Measurements from ENCODE around the gene TRAPPC4. TPM values are rescaled to one million over a fixed set of nuclear protein-coding genes. Genes with fewer than 3 reads are reported as not detected.
A peak's percentile ranks its signal among the peaks of the same experiment; 100 is the strongest.
"Not testable (repeated sequence)": the region's sequence is repeated elsewhere in the genome, so short reads cannot be mapped to it uniquely, and the experiment has no call there.

Gene TRAPPC4, protein sequence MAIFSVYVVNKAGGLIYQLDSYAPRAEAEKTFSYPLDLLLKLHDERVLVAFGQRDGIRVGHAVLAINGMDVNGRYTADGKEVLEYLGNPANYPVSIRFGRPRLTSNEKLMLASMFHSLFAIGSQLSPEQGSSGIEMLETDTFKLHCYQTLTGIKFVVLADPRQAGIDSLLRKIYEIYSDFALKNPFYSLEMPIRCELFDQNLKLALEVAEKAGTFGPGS
- 10 to 100 TPM; 71.7 to 92.6 (median 81.4) TPM for total RNA-seq (2021; fragmentation: NEBNext Ultra II Directional; extraction: Animal tissue kit (Norgen Biotek cat#: 25700))
- long read RNA-seq, transcript TRAPPC4-214 (5 exons, 1,759 nt) = major isoform, 88 of 94 reads
- long read RNA-seq, partial matches to known transcripts = 1 of 94 reads
- long read RNA-seq, other reads (novel, unspliced or antisense) = 0 of 94 reads

- peak within 1 kb of the TSS; percentile 98 for H3K4me3 Mint-ChIP-seq
- H3K9me3 Mint-ChIP-seq = no peaks in the 10 kb centered on the region
- peaks cover 40% of the 10 kb centered on the region for H3K4me1 Mint-ChIP-seq (ENCODE audit: low read depth)
- H3K27ac Mint-ChIP-seq = peak within 1 kb of the TSS; percentile 94
- TF ChIP-seq, protein P1, sequence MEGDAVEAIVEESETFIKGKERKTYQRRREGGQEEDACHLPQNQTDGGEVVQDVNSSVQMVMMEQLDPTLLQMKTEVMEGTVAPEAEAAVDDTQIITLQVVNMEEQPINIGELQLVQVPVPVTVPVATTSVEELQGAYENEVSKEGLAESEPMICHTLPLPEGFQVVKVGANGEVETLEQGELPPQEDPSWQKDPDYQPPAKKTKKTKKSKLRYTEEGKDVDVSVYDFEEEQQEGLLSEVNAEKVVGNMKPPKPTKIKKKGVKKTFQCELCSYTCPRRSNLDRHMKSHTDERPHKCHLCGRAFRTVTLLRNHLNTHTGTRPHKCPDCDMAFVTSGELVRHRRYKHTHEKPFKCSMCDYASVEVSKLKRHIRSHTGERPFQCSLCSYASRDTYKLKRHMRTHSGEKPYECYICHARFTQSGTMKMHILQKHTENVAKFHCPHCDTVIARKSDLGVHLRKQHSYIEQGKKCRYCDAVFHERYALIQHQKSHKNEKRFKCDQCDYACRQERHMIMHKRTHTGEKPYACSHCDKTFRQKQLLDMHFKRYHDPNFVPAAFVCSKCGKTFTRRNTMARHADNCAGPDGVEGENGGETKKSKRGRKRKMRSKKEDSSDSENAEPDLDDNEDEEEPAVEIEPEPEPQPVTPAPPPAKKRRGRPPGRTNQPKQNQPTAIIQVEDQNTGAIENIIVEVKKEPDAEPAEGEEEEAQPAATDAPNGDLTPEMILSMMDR (IDR thresholded peaks at IDR 0.05) = no peak
- peak; percentile 95 for DNase-seq
- peaks cover 59% of the 10 kb centered on the region for H3K36me3 Mint-ChIP-seq (ENCODE audit: low read depth)
- H3K27me3 Mint-ChIP-seq (ENCODE audit: insufficient read depth) = peaks cover 3% of the 10 kb centered on the region
Measured at GRCh38 chr11:119018074-119018938, at the start of gene TRAPPC4, which contains the start of gene RPS25. TRAPPC4 (plus strand) TSS chr11:119018766; CDS start chr11:119018796, 30 bp downstream. RPS25 (minus strand) TSS chr11:119018343; CDS start chr11:119018284, 59 bp downstream.

GRCh38 chr11:118969508-118969907 lies 49.1 kb upstream of the TRAPPC4 start:
- H3K9me3 Mint-ChIP-seq; H3K36me3 Mint-ChIP-seq (ENCODE audit: low read depth); H3K4me1 Mint-ChIP-seq (ENCODE audit: low read depth); H3K27ac Mint-ChIP-seq; H3K4me3 Mint-ChIP-seq; DNase-seq: not testable (repeated sequence)
- H3K27me3 Mint-ChIP-seq (ENCODE audit: insufficient read depth) = peaks cover 18% of the 10 kb centered on the region

DNA sequence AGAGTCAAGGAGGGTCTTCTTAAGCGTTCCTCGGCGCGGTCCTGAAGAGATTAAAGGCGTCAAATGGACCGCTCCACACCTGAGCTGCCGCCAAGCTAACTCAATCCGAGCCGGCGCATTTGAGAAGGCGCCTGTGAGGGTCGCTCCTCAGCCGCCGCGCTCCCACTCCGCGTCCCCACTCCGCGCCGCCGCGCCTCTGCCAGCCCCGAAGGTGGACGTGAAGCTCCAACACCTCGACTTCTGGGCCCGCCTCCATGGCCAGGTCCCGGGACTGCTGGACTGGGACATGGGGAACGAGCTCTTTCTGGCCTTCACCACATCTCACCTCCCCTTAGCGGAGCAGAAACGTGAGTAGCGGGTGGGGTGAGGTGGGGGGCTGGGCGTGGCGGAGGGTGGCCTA lies 46.9 kb upstream of the TRAPPC4 start, which contains the start of gene FOXR1:
Gene FOXR1, plus strand, starts transcription at position 116 of the 400 bp plus-strand sequence. Its CDS starts 171 bp downstream, at position 287.
- Mint-ChIP-seq H3K9me3 (no peaks in the 10 kb centered on the region), H3K27ac (no peak within 1 kb of the TSS), H3K27me3 (ENCODE audit: insufficient read depth) (peaks cover 22% of the 10 kb centered on the region), H3K4me1 (ENCODE audit: low read depth) (no peaks in the 10 kb centered on the region), H3K36me3 (ENCODE audit: low read depth) (no peaks in the 10 kb centered on the region), H3K4me3 (no peak within 1 kb of the TSS)
- TF ChIP-seq, protein P1 (IDR thresholded peaks at IDR 0.05) = no peak
- no peak for DNase-seq

DNA sequence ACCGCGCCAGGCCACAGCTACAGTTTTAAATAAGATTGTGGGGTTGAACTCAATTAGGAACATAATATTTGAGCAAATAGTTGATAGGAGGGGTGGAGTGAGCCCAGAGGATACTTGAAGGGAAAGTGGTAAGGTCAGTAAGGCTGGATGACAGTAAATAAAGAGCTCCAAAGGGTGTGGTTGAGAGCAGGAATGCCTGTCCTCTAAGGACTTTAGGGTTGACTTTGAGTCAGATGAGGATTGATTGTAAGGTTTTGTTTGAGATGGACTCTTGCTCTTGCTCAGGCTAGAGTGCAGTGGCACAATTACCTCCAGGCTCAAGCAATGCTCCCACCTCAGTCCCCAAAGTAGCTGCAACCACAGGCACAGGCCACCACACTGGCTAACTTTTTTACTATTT lies 44.6 kb upstream of the TRAPPC4 start:
- TF ChIP-seq, protein P1 (IDR thresholded peaks at IDR 0.05) = no peak
- H3K4me3 Mint-ChIP-seq = no peak overlapping the region
- peaks cover 29% of the 10 kb centered on the region for H3K27me3 Mint-ChIP-seq (ENCODE audit: insufficient read depth)
- H3K36me3 Mint-ChIP-seq (ENCODE audit: low read depth) = no peaks in the 10 kb centered on the region
- DNase-seq = no peak
- no peaks in the 10 kb centered on the region for H3K9me3 Mint-ChIP-seq
- no peaks in the 10 kb centered on the region for H3K4me1 Mint-ChIP-seq (ENCODE audit: low read depth)
- H3K27ac Mint-ChIP-seq = no peak overlapping the region

- Mint-ChIP-seq H3K36me3 (ENCODE audit: low read depth) (no peaks in the 10 kb centered on the region), H3K27ac (no peak overlapping the region), H3K4me1 (ENCODE audit: low read depth) (no peaks in the 10 kb centered on the region), H3K4me3 (no peak overlapping the region), H3K27me3 (ENCODE audit: insufficient read depth) (peaks cover 39% of the 10 kb centered on the region), H3K9me3 (no peaks in the 10 kb centered on the region)
- no peak for DNase-seq
- TF ChIP-seq, protein P1 (IDR thresholded peaks at IDR 0.05) = no peak
Measured at GRCh38 chr11:118975771-118976709, 42.5 kb upstream of the TRAPPC4 start.
